Sigmoid colon (tissue), 4 donors: ENCODE data around the gene BRD2.

Experiments used
- EP300 ChIP-seq, 4 donors: sonication (generic); formaldehyde crosslinking; IDR thresholded peaks; one replicate each; pipeline ENCODE4 v1.6.1; 2017; ENCODE audit warnings: antibody characterized with exemption in 4 of 4
- POLR2A ChIP-seq, 2 donors: fragments of 450-650 bp; IDR thresholded peaks; one replicate each; pipeline ENCODE4 v1.6.1; 2016; ENCODE audit warnings: antibody characterized with exemption in 2 of 2, mild to moderate bottlenecking in 2 of 2, moderate library complexity in 2 of 2
- POLR2AphosphoS5 ChIP-seq, 4 donors: sonication (generic); formaldehyde crosslinking; IDR thresholded peaks; one replicate each; pipeline ENCODE4 v1.6.1; 2017; ENCODE audit warnings: antibody characterized with exemption in 4 of 4
- TF ChIP-seq, protein P1 (sequence below), 4 experiments: fragments of 450-650 bp in 3 of 4; fragments of 200-600 bp in 1 of 4; IDR thresholded peaks; one replicate each; pipeline ENCODE4 v1.5.1; 2016 to 2019; ENCODE audit warnings: antibody characterized with exemption in 4 of 4, mild to moderate bottlenecking in 3 of 4, moderate library complexity in 2 of 4

DNA sequence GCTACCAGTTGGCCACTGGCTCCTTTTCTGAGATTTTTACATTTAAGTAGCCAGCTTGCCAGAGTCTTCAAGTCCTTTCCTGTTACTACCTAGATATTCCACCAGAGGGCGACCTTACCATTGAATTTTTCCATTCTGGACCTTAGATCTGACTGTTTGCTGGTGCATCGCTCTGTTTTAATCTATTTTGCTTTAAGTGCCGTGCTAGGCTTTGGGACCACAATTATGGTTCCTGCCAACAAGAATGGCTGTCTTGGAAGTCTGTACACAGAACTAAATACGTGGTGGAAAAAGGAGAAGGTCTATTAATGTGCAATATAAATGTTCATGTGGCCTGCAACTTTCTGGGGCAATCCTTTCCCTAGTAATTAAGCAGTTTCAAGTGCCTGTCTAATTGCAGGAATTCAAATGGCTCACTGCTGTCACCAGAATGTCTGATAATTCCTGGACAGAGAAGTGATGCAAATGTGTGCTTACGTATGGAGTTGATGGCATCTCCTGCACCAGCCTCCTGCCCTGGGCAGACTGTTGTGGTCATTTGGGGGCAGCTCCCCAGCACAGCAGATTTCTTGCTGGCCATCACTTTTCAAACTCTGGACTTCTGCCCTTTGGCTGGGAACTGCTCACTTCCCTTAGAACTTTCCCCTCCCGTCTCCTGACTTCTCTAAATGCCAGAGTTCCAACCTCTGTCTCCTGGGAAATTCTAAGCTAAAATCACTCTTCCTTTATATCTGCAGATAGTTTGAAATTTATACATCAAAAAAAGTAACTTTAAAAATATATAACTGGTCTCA lies 46.6 kb downstream of the BRD2 start:
- no peak for TF ChIP-seq POLR2A (IDR thresholded peaks at IDR 0.05)
- TF ChIP-seq, protein P1, sequence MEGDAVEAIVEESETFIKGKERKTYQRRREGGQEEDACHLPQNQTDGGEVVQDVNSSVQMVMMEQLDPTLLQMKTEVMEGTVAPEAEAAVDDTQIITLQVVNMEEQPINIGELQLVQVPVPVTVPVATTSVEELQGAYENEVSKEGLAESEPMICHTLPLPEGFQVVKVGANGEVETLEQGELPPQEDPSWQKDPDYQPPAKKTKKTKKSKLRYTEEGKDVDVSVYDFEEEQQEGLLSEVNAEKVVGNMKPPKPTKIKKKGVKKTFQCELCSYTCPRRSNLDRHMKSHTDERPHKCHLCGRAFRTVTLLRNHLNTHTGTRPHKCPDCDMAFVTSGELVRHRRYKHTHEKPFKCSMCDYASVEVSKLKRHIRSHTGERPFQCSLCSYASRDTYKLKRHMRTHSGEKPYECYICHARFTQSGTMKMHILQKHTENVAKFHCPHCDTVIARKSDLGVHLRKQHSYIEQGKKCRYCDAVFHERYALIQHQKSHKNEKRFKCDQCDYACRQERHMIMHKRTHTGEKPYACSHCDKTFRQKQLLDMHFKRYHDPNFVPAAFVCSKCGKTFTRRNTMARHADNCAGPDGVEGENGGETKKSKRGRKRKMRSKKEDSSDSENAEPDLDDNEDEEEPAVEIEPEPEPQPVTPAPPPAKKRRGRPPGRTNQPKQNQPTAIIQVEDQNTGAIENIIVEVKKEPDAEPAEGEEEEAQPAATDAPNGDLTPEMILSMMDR (IDR thresholded peaks at IDR 0.05), result peak; percentile 55 to 83 (median 79)
- TF ChIP-seq POLR2AphosphoS5 (IDR thresholded peaks at IDR 0.05), result no peak
- TF ChIP-seq EP300 (IDR thresholded peaks at IDR 0.05), result no peak
